HUES6 (cell line): ENCODE results near the gene CDK14.
"Not testable (repeated sequence)": the region's sequence is repeated elsewhere in the genome, so short reads cannot be mapped to it uniquely, and the experiment has no call there.

Source experiments
- H3K27ac ChIP-seq: 2 replicates; pipeline ENCODE4 v1.7.0; 2013; ENCODE audit warnings: low read depth, mild to moderate bottlenecking, low read length, inconsistent platforms
- H3K27me3 ChIP-seq: 2 replicates; pipeline ENCODE4 v1.6.1; 2013; ENCODE audit warnings: low read length; ENCODE audit not compliant: control insufficient read depth, insufficient read depth
- H3K36me3 ChIP-seq: 2 replicates; pipeline ENCODE4 v1.6.1; 2013; ENCODE audit warnings: low read length; ENCODE audit not compliant: control insufficient read depth, insufficient read depth
- H3K4me1 ChIP-seq: 2 replicates; pipeline ENCODE4 v1.6.1; 2013; ENCODE audit warnings: low read length; ENCODE audit not compliant: control insufficient read depth, insufficient read depth
- H3K4me3 ChIP-seq: 2 replicates; pipeline ENCODE4 v1.5.1; 2013; ENCODE audit warnings: low read depth, low read length
- H3K9ac ChIP-seq: one replicate; pipeline ENCODE4 v1.6.1; 2013; ENCODE audit warnings: mild to moderate bottlenecking, low read length
- H3K9me3 ChIP-seq: 2 replicates; pipeline ENCODE4 v1.6.1; 2013; ENCODE audit warnings: low read depth, low read length; ENCODE audit not compliant: control insufficient read depth, insufficient read depth

CDK14 gene

DNA sequence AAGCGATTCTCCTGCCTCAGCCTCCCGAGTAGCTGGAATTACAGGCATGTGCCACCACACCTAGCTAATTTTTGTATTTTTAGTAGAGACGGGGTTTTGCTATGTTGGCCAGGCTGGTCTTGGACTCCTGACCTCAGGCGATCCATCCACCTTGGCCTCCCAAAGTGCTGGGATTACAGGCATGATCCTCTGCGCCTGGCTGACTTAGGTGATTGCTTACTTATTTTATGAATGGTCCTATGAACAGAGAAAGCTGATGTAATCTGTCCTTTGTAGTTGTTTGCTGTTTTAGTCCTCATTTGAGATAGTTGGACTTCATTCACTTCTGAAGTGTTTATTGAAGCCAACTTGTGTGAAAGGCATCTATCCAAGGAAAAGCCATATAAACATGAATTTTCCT is 173.4 kb downstream of the CDK14 start:
- not testable (repeated sequence) for H3K36me3 ChIP-seq, H3K27ac ChIP-seq, H3K4me1 ChIP-seq, H3K27me3 ChIP-seq, H3K9ac ChIP-seq, H3K9me3 ChIP-seq, H3K4me3 ChIP-seq

GRCh38 chr7:90771281-90771680 is 175.2 kb downstream of the CDK14 start:
- H3K36me3 ChIP-seq = no peaks in the 10 kb centered on the region
- H3K27me3 ChIP-seq = no peaks in the 10 kb centered on the region
- no peak overlapping the region for H3K9ac ChIP-seq
- H3K4me3 ChIP-seq = no peak overlapping the region
- no peaks in the 10 kb centered on the region for H3K9me3 ChIP-seq
- H3K4me1 ChIP-seq = no peaks in the 10 kb centered on the region
- H3K27ac ChIP-seq = no peak overlapping the region

DNA sequence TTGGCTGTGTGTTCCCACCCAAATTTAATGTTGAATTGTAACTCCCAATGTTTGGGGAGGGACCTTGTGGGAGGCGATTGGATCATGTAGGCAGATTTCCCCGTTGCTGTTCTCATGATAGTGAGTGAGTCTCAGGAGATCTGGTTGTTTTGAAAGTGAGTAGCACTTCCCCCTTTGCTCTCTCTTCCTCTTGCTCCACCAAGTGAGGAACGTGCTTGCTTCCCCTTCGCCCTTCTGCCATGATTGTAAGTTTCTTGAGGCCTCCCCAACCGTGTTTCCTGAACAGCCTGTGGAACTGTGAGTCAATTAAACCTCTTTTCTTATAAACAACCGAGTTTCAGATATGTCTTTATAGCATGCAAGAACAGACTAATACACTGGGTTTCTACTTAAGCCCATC is 176.3 kb downstream of the CDK14 start:
- Histone ChIP-seq H3K4me3 (no peak overlapping the region), H3K9ac (no peak overlapping the region), H3K4me1 (no peaks in the 10 kb centered on the region; the same call in 1 of the 2 replicates), H3K27me3 (no peaks in the 10 kb centered on the region), H3K36me3 (no peaks in the 10 kb centered on the region), H3K9me3 (no peaks in the 10 kb centered on the region), H3K27ac (no peak overlapping the region)

- Histone ChIP-seq H3K9ac (no peak overlapping the region), H3K36me3 (no peaks in the 10 kb centered on the region), H3K4me3 (no peak overlapping the region), H3K27me3 (no peaks in the 10 kb centered on the region), H3K27ac (no peak overlapping the region), H3K9me3 (no peaks in the 10 kb centered on the region), H3K4me1 (no peaks in the 10 kb centered on the region; the same call in 1 of the 2 replicates)
Measured at GRCh38 chr7:90773269-90773668, 177.1 kb downstream of the CDK14 start.

DNA sequence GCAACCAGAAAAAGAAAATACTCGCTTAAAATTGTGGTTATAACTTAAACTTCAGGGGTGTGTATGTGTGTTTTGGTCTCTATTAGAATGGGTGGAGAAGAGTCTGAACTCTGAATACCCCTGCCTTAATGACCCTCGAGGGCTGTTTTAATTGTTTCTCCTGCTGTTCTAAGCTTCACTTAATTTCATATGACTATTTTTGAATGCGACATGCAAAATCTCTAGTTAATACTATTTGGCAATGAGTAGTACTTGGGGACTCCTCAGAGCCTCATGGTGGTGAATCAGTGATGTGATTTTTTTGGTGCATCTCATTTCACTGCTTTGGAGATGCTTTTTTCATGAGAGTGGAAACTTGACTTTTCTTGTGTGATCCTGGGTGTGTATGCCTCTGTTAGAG is 178.6 kb downstream of the CDK14 start:
- Histone ChIP-seq H3K36me3 (no peaks in the 10 kb centered on the region), H3K27ac (no peak overlapping the region), H3K27me3 (no peaks in the 10 kb centered on the region), H3K4me3 (no peak overlapping the region), H3K4me1 (no peaks in the 10 kb centered on the region; the same call in 1 of the 2 replicates), H3K9me3 (no peaks in the 10 kb centered on the region), H3K9ac (no peak overlapping the region)

GRCh38 chr7:90775383-90775965 is 179.4 kb downstream of the CDK14 start:
- Histone ChIP-seq H3K9me3 (no peaks in the 10 kb centered on the region), H3K4me1 (no peaks in the 10 kb centered on the region; the same call in 1 of the 2 replicates), H3K27ac (no peak overlapping the region), H3K9ac (no peak overlapping the region), H3K27me3 (no peaks in the 10 kb centered on the region), H3K36me3 (no peaks in the 10 kb centered on the region), H3K4me3 (no peak overlapping the region)

GRCh38 chr7:90777041-90777440 is 180.9 kb downstream of the CDK14 start:
- Histone ChIP-seq H3K9me3 (no peaks in the 10 kb centered on the region), H3K9ac (no peak overlapping the region), H3K4me3 (no peak overlapping the region), H3K27me3 (no peaks in the 10 kb centered on the region), H3K4me1 (no peaks in the 10 kb centered on the region; the same call in 1 of the 2 replicates), H3K36me3 (no peaks in the 10 kb centered on the region), H3K27ac (no peak overlapping the region)

DNA sequence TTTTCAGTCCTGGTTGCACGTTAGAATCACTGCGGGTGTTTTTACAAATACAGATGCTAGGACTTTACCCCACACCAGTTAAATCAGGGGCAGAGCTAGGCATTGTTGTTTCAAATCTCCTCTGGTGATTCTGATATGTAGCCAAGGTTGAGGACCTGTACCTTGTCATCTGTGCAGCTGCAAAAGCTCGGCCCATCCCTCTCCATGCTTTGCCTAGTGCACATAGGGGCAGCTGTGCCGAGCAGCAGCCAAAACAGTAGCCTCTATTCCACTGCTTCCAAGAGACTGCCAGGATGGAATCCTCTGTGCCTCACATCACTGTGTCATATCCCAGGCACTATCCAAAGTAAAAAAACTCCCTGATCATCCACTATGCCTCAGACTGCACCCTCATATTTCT is 181.3 kb downstream of the CDK14 start:
- no peak overlapping the region for H3K4me3 ChIP-seq
- H3K9ac ChIP-seq = no peak overlapping the region
- H3K27me3 ChIP-seq = no peaks in the 10 kb centered on the region
- H3K9me3 ChIP-seq = no peaks in the 10 kb centered on the region
- H3K36me3 ChIP-seq = no peaks in the 10 kb centered on the region
- H3K27ac ChIP-seq = no peak overlapping the region
- no peaks in the 10 kb centered on the region; the same call in 1 of the 2 replicates for H3K4me1 ChIP-seq

GRCh38 chr7:90777886-90778285 is 181.8 kb downstream of the CDK14 start:
- H3K36me3 ChIP-seq = no peaks in the 10 kb centered on the region
- H3K27ac ChIP-seq = no peak overlapping the region
- no peaks in the 10 kb centered on the region for H3K9me3 ChIP-seq
- no peaks in the 10 kb centered on the region for H3K27me3 ChIP-seq
- no peaks in the 10 kb centered on the region; the same call in 1 of the 2 replicates for H3K4me1 ChIP-seq
- H3K4me3 ChIP-seq = no peak overlapping the region
- no peak overlapping the region for H3K9ac ChIP-seq

DNA sequence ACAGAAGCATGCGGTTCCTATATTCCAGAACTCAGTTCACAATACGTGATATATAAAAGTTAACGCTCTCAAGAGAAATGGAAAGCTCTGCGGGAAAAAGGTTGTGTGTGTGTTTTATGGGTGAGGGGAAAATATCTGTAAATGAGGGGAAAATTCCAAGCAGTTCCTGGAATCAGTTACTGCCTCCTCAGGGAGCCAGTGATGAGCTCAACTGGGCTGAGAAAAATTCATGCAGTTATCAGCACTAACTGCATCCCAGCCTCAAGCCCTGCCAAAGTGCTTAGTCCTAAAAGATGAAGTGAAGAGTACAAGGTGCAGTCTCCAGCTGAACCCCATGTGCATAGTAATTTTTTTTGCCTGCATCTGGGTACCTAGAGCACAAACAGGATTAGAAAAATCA is 191.9 kb downstream of the CDK14 start:
- Histone ChIP-seq H3K27ac (no peak overlapping the region), H3K4me3 (no peak overlapping the region), H3K9ac (no peak overlapping the region), H3K4me1 (peaks cover 3% of the 10 kb centered on the region; the same call in 1 of the 2 replicates), H3K9me3 (peaks cover 9% of the 10 kb centered on the region; the same call in 1 of the 2 replicates), H3K36me3 (peaks cover 10% of the 10 kb centered on the region), H3K27me3 (no peaks in the 10 kb centered on the region)

DNA sequence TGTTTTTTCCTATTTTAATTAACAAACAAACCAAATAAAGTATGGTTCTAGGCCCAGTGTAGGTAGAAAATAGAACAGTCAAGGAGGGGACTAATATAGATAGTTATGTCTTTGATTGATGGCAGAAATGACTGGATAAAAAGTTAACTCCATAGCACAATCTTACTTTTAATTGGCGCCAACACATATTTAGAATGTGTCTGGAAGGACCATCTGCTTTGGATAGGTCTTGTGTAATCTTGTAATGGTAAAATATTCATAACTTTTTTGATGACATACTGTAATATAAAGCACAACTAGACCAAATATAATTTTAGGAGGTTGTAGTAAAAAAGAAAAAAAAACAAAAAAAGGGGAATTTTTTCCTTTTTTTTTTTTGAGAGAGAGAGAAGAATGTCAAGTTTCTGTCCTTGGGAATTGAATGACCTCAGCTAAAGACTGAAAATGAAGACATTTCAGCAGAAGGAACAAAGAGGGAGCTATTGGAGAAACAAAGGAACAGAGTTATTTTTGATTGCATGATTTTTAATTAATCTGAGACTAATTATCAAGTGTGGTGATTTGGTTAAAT is 193.7 kb downstream of the CDK14 start:
- peaks cover 3% of the 10 kb centered on the region; the same call in 1 of the 2 replicates for H3K4me1 ChIP-seq
- H3K9ac ChIP-seq = no peak overlapping the region
- H3K9me3 ChIP-seq = peaks cover 14% of the 10 kb centered on the region
- H3K36me3 ChIP-seq = peaks cover 13% of the 10 kb centered on the region
- H3K27ac ChIP-seq = no peak overlapping the region
- H3K4me3 ChIP-seq = no peak overlapping the region
- no peaks in the 10 kb centered on the region for H3K27me3 ChIP-seq
